Smooth muscle cell (in vitro differentiated cells): ENCODE data around the gene LAMA5. TPM values are rescaled to one million over a fixed set of nuclear protein-coding genes. Genes with fewer than 3 reads are reported as not detected.

Source experiments
- DNase-seq: peaks from one replicate; lab custom pipeline; 2025; ENCODE audit not compliant: unreplicated experiment; lab: John Stamatoyannopoulos, UW
- H2AFZ ChIP-seq: fragments of 200-600 bp; sonication (generic); 2 replicates; pipeline ENCODE4 v1.6.0; 2016; ENCODE audit warnings: antibody characterized with exemption, low read depth, mild to moderate bottlenecking
- H3F3A ChIP-seq: fragments of 200-600 bp; sonication (generic); 2 replicates; pipeline ENCODE4 v1.6.0; 2017; ENCODE audit warnings: antibody characterized with exemption, low read depth
- H3K27ac ChIP-seq: fragments of 200-600 bp; sonication (generic); 2 replicates; pipeline ENCODE4 v1.5.1; 2016; ENCODE audit warnings: low read depth, mild to moderate bottlenecking
- H3K27me3 ChIP-seq: fragments of 200-600 bp; sonication (generic); 2 replicates; pipeline ENCODE4 v1.6.1; 2016; ENCODE audit warnings: low read depth, mild to moderate bottlenecking
- H3K36me3 ChIP-seq: fragments of 200-600 bp; sonication (generic); 2 replicates; pipeline ENCODE4 v1.5.1; 2016; ENCODE audit warnings: low read depth
- H3K4me1 ChIP-seq: fragments of 200-600 bp; sonication (generic); 2 replicates; pipeline ENCODE4 v1.5.1; 2016; ENCODE audit warnings: low read depth
- H3K4me2 ChIP-seq: fragments of 200-600 bp; sonication (generic); 2 replicates; pipeline ENCODE4 v1.6.0; 2016; ENCODE audit warnings: mild to moderate bottlenecking
- H3K4me3 ChIP-seq: fragments of 200-600 bp; sonication (generic); 2 replicates; pipeline ENCODE4 v1.5.1; 2016; ENCODE audit warnings: mild to moderate bottlenecking
- H3K79me2 ChIP-seq: fragments of 200-600 bp; sonication (generic); 2 replicates; pipeline ENCODE4 v1.6.0; 2016; ENCODE audit warnings: low read depth, mild to moderate bottlenecking
- H3K9ac ChIP-seq: fragments of 200-600 bp; sonication (generic); 2 replicates; pipeline ENCODE4 v1.6.0; 2016; ENCODE audit warnings: low read depth
- H3K9me3 ChIP-seq: fragments of 200-600 bp; sonication (generic); replicated peaks from 2 replicates; pipeline ENCODE4 v1.5.1; 2016; ENCODE audit warnings: low read depth
- H4K20me1 ChIP-seq: fragments of 200-600 bp; sonication (generic); 2 replicates; pipeline ENCODE4 v1.6.0; 2016; ENCODE audit warnings: low read depth
- WGBS: methylation state at CpG from one replicate; pipeline ENCODE4 v1.1.7; 2016; ENCODE audit warnings: low lambda C conversion rate; 5-methylcytosine and 5-hydroxymethylcytosine counted together
- polyA plus RNA-seq: library from polyadenylated mRNA; unstranded; fragments of >200 nt; fragmentation: Nextera tagmentation; extraction: Ambion mirVana; gene quantifications from 2 replicates; pipeline ENCODE4 v1.2.1, GENCODE V29; 2016
- total RNA-seq: library from RNA; depleted of rRNA; stranded (reverse); fragments of >200 nt; gene quantifications from 2 replicates; pipeline ENCODE4 v1.2.3, GENCODE V29; 2014
- TF ChIP-seq, protein P1 (sequence below): fragments of 200-600 bp; sonication (generic); IDR thresholded peaks from 2 replicates; pipeline ENCODE4 v1.5.1; 2017; ENCODE audit warnings: borderline replicate concordance, mild to moderate bottlenecking, antibody characterized with exemption; ENCODE audit not compliant: insufficient read depth, poor library complexity, severe bottlenecking

LAMA5 gene
- total and polyA plus RNA-seq, 2 experiments from 2014 or later: 27.5 to 27.6 TPM

DNA sequence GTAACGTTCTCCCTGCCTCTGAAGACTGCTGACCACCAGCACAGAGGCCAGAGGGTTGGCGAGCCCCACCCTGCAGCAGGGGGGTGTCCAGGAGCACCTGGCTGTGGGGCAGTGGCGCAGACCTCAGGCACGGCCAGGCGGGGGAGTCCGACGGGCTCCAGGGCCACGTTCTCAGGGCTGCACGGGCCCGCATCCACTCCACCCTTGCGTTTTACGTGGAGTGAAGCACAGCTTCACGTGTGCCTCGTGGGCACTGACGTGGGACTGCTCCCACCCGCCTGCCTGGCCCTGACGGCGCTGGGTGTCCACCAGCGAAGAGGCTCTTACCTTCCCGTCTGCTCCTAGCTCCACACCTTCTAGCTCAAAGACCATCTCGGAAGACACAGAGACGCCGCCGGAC, 26.7 kb upstream of the LAMA5 start:
- DNase-seq: no peak
- Histone ChIP-seq H3K27me3 (no peaks in the 10 kb centered on the region), H3K4me3 (no peak overlapping the region), H3K79me2 (no peaks in the 10 kb centered on the region), H3K9ac (no peak overlapping the region), H3K4me2 (no peak overlapping the region), H3K27ac (no peak overlapping the region), H3K9me3 (no peaks in the 10 kb centered on the region), H3K36me3 (no peaks in the 10 kb centered on the region), H3K4me1 (no peaks in the 10 kb centered on the region), H3F3A (no peaks in the 10 kb centered on the region), H2AFZ (no peak overlapping the region), H4K20me1 (no peaks in the 10 kb centered on the region)
- 97% methylated on average over 24 of the region's 24 CpGs for whole genome bisulfite sequencing
- TF ChIP-seq, protein P1, sequence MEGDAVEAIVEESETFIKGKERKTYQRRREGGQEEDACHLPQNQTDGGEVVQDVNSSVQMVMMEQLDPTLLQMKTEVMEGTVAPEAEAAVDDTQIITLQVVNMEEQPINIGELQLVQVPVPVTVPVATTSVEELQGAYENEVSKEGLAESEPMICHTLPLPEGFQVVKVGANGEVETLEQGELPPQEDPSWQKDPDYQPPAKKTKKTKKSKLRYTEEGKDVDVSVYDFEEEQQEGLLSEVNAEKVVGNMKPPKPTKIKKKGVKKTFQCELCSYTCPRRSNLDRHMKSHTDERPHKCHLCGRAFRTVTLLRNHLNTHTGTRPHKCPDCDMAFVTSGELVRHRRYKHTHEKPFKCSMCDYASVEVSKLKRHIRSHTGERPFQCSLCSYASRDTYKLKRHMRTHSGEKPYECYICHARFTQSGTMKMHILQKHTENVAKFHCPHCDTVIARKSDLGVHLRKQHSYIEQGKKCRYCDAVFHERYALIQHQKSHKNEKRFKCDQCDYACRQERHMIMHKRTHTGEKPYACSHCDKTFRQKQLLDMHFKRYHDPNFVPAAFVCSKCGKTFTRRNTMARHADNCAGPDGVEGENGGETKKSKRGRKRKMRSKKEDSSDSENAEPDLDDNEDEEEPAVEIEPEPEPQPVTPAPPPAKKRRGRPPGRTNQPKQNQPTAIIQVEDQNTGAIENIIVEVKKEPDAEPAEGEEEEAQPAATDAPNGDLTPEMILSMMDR: no peak

DNA sequence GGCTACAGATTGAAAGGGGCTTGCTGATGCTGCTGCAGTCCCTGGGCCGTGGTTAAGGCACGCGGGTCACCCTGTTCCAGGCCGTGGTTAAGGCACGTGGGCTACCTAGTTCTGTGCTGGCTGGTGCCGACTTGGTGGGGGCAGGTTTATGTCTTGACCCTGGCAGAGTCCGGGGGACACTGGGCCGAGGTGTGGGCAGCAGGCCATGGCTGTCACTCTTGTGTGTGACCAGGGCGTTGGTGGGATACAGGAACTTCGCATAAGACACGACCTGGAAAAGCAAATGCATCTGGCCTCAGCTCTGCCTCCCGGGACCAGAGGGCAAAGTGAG, 26.2 kb upstream of the LAMA5 start:
- no peaks in the 10 kb centered on the region for H3K36me3 ChIP-seq
- no peaks in the 10 kb centered on the region for H3K9me3 ChIP-seq
- H3K4me3 ChIP-seq: no peak overlapping the region
- no peak overlapping the region for H3K4me2 ChIP-seq
- no peaks in the 10 kb centered on the region for H3K4me1 ChIP-seq
- no peaks in the 10 kb centered on the region for H3K27me3 ChIP-seq
- no peak overlapping the region for H2AFZ ChIP-seq
- H3F3A ChIP-seq: no peaks in the 10 kb centered on the region
- 96% methylated on average over 12 of the region's 12 CpGs for WGBS
- no peak for DNase-seq
- H3K27ac ChIP-seq: no peak overlapping the region
- peaks cover 4% of the 10 kb centered on the region for H4K20me1 ChIP-seq
- H3K9ac ChIP-seq: no peak overlapping the region
- peaks cover 5% of the 10 kb centered on the region for H3K79me2 ChIP-seq
- TF ChIP-seq, protein P1: no peak

DNA sequence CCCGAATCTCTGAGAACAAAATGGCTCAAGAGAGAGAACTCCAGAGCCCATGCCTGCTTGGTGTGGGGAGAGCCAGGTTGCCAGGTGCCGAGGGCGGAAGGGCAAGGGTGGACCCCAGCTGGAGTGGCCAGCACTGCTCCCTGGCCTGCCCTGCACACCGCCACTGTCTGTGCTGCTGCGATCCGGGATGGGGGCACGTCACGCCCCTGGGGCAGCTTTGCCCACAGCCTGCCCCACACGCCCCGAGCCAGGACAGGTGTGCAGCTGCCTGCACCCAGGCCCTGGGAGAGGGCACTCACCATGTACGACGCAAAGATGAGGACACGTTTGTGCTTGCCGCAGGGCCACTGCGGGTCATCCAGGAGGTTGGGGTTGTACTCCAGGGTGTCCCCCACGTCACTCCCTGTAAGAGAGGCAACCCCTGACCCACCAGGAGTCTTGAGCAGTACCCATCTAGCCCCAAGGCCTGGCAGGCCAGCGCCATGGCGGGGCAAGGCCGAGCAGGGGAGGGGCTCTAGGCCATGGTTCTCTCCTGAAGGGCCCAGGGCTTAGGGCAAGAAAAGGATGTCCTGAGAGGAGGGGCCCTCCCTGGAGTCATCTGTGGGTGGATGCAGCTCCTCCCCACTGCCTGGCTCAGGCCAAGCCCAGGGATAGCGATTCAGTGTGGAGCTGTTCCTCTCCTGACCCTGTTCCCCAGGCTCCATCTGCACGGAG, 25.7 kb upstream of the LAMA5 start:
- WGBS: 97% methylated on average over 21 of the region's 21 CpGs
- H3K27me3 ChIP-seq: no peaks in the 10 kb centered on the region
- H3F3A ChIP-seq: no peaks in the 10 kb centered on the region
- H3K4me1 ChIP-seq: peaks cover 5% of the 10 kb centered on the region
- TF ChIP-seq, protein P1: no peak
- no peaks in the 10 kb centered on the region for H3K36me3 ChIP-seq
- H4K20me1 ChIP-seq: peaks cover 9% of the 10 kb centered on the region
- H2AFZ ChIP-seq: no peak overlapping the region
- no peak overlapping the region for H3K27ac ChIP-seq
- H3K4me3 ChIP-seq: no peak overlapping the region
- peaks cover 10% of the 10 kb centered on the region for H3K79me2 ChIP-seq
- H3K4me2 ChIP-seq: no peak overlapping the region
- H3K9ac ChIP-seq: no peak overlapping the region
- H3K9me3 ChIP-seq: no peaks in the 10 kb centered on the region
- no peak for DNase-seq

DNA sequence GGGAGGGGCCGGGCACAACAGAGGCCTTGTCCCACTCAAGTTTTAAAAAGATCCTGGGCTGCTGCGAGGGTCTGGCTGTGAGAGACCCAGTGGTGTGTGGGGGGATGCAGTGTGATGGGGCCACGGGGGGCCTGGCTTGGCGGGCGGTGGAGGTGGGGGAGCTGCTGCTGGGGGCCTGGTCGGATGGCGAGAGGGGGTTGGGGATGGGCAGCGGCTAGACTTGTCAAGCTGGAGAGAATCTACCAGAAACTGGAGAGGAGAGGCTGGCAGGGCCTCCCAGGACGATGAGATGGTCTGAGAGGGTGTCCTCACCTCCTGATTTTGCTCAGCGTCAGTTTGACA, 24.9 kb upstream of the LAMA5 start:
- H4K20me1 ChIP-seq: peaks cover 15% of the 10 kb centered on the region
- H3K27me3 ChIP-seq: no peaks in the 10 kb centered on the region
- no peak overlapping the region for H2AFZ ChIP-seq
- H3K4me2 ChIP-seq: no peak overlapping the region
- no peaks in the 10 kb centered on the region for H3K9me3 ChIP-seq
- peaks cover 18% of the 10 kb centered on the region for H3K79me2 ChIP-seq
- DNase-seq: no peak
- H3K27ac ChIP-seq: no peak overlapping the region
- H3K4me3 ChIP-seq: no peak overlapping the region
- H3K36me3 ChIP-seq: no peaks in the 10 kb centered on the region
- H3K9ac ChIP-seq: no peak overlapping the region
- peaks cover 8% of the 10 kb centered on the region for H3K4me1 ChIP-seq
- 92% methylated on average over 8 of the region's 10 CpGs for WGBS
- TF ChIP-seq, protein P1: no peak
- no peaks in the 10 kb centered on the region for H3F3A ChIP-seq
